AG08396 (cell line): Measurements from ENCODE around the gene CREB1.
A peak's percentile ranks its signal among the peaks of the same experiment; 100 is the strongest.
"Not testable (repeated sequence)": the region's sequence is repeated elsewhere in the genome, so short reads cannot be mapped to it uniquely, and the experiment has no call there.

ENCODE experiments used
- DNase-seq: peaks from one replicate; pipeline ENCODE4 v3.0.0; 2012; ENCODE audit warnings: low spot score, mixed read lengths

Gene CREB1

DNA sequence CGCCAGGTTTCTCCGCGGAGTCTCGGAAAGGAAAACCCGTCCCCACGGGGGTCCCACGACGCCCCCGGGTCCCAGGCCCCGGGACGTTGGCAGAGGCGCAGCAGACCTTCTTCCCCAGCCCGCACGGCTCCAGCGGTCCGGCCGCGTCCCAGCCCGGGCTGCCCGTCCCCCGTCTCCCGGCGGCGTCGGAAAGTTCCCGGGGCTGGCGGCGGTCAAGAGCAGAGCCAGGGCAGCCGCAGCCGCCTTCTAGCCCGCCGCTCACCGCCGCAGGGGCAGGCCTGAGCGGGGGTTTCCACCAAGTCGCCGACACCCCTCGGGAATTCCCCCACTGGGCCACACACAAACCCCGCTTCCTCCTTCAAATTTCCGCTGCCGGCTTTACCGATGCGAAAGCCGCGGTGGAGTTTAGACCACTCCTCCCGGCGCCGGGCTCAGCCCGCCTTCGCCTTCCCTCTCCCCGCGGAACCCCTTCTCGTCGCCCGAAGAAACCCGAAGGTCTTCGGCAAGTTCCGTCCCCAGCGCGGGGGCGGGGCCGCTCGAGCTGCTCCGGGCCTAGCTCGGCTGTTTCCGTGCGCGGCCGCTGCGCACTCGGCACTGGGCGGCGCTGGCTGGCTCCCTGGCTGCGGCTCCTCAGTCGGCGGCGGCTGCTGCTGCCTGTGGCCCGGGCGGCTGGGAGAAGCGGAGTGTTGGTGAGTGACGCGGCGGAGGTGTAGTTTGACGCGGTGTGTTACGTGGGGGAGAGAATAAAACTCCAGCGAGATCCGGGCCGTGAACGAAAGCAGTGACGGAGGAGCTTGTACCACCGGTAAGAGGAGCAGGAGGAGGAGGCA lies at the start of gene CREB1:
CREB1 (plus strand) TSS at position 633 of the 830 bp plus-strand sequence. CDS start 25,674 bp downstream, outside the sequence.
- DNase-seq, result peak; percentile 99

DNA sequence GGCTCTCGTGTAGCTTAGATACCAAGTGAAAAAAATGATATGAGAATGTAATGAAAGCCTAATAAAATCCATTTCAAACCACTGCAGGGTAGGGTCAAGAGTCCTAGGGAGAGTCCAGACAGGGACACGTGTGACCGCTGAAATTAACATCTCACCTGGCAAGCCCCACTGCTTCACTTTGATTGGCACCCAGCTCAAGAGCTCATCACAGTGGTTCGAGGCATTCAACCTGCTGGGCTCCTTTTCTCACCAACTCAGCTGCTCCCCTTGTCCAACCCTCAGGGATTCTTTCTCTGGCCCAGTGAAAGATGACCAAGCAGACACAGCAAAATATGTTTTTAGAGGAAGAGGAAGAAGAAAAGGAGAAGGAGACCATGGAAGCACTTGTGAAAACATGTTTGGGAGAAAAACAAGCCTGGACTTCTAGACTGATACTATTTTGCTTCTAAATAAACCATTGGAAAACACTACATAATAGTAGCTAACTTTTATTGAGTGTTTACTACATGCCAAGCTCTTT lies 49.2 kb upstream of the CREB1 start:
- no peak for DNase-seq

GRCh38 chr2:207481924-207482323 lies 47.8 kb upstream of the CREB1 start:
- DNase-seq, result no peak

DNA sequence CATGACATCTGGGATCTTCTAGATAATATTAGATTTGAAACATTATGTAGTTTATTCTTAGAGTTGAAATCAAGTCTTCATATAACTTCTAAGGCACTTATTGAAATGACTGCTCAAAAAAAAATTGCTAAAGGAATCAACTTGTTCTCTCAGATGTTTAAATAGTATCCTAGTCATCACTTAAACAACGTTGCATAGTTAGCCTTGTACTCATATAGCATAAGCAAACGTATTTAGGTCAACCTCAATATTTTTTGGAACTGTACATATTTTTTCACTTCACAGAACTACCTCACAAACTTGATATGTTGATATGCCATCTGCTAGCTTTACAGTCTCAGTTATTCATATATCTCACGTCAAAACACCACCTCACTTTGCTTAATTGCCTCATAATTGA lies 47.1 kb upstream of the CREB1 start:
- DNase-seq, result no peak

GRCh38 chr2:207483066-207483465 lies 46.7 kb upstream of the CREB1 start:
- DNase-seq, result no peak

DNA sequence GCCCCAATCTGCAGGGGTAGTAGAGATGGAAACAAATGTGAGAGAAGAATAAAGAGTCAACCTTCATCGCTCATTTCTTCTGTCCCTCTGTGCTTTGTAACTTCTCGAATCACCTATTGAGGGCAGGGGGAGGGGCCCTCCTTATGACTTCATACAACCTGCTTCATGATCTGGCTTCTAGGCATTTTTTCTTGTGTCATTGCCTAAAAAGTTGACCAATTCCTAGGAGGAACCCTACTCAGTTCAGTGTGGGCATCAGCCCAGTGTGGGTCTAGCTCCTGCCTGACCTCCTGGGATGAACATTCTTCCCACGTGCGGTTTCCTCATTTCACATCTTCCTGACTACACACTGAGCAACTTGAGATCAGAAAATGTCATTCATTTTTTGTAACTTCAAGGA lies 46.3 kb upstream of the CREB1 start:
- DNase-seq, result no peak

- DNase-seq, result no peak
These were observed 45.0 kb upstream of the CREB1 start for GRCh38 chr2:207484444-207485391.

DNA sequence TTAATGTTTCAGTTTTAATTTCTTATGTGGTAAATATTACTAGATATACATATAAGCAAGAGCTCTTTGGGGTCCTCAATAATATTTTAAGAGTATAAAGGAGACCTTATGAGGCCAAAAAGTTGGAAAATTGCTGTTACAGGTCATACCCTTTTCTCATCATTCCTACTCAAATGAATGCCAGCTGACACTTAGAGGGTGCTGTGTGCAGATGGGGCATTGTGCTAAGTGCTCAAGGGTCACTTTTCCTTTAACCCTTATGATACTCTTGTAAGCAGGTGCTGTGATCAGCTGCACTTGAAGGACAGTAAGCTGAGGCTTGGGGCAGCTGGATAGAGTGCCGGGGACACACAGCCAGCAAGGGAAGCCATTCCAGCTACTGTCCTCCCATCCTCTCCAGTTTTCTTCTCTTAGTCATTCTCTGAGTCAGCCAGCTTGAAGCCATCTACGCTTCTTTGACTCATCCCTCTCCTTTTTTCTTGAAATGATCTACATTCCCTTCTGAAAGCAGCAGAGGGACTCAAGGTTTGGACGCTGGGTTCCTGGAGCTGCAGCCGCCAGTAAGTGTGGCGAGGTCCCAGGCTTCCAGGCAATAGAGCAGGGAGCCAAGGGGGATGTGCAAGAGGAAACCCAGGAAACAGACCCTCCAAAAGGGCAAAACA lies 42.0 kb upstream of the CREB1 start:
- DNase-seq, result peak; percentile 78

- no peak for DNase-seq
These were observed 40.5 kb upstream of the CREB1 start for GRCh38 chr2:207489251-207489650.

DNA sequence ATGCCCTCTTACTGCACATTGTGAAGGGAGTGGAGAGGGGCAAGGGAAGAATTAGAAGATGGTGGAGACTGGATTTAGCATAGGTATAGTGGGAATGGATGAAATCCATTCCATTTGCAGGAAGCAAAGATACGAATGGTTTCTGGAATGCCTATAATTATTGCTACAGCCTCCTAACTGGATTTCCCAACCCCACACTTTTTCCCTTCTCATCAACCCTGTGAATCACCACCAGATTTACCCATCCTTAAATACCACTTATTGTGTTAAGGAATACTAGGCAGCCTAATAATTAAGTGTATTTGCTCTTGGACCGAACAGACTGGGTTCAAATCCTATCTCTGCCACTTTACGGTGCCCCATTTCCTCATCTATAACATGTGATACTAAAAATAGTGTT lies 39.3 kb upstream of the CREB1 start:
- DNase-seq, result no peak

DNA sequence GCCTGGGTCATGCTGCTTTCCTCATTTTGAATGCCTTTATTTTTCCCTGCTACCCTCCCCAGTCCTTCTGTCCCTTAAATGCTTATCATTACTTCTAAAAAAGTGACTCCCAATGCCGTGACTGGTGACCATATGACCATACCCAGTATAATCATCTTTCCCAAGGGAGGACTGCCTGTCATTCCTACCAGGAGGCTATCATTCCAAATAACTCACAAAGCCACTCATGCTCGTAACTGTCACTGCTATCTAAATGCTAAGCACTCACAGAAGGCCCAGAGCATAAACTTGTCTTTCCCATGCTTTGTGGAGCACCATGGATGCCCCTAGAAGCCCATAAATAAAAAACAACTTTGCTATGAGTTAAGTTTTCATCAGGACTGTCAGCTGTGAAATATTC lies 38.7 kb upstream of the CREB1 start:
- no peak for DNase-seq

DNA sequence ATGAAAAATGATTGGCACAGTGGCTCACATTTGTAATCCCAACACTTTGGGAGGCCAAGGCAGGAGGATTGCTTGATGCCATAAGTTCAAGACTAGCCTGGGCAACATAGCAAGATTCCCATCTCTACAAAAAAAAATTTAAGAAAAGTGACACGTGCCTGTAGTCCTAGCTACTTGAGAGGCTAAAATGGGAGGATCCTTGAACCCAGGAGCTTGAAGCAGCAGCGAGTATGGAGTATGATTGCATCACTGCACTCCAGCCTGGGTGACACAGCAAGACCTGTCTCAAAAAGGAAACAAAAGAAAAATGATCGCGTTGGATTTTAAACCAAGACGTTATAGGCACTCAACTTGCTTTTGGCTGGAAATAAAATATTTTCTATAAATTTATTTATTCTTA lies 37.8 kb upstream of the CREB1 start:
- DNase-seq, result no peak

DNA sequence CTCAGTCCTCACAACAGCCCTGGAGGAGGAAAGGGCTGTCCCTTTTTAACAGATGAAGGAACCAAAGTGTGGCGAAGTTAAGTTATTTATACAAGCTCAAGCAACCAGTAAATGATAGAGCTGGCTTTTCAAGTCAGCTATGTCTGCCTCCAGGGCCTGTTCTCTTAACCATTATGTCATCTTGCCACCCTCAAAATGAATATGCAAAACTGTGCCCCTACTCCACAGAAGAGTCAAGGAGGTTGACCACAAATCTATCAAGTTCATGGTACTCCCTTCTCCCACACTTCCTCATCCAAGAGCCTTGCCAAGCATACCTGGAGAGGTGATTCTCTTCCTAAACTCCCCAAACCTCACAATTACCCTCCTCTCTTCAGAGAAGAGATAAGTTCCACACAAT lies 37.3 kb upstream of the CREB1 start:
- DNase-seq, result no peak

DNA sequence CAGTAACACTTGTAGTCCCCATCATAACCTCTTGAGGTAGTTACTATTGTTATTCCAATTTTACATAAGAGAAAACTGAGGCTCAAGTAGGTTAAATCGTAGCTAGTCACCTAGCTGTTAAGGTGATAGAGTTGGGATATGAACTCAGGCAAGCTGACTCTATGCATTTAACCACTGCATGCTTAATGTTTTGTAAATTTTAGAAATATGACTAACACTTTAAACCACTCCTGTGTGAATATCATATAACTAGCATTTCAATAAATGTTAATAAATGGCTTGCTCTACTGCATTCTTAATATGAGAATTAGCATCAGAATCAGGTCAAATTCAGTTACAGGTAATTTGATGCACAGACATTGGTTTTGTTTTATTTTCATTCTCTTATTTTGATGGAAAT lies 35.6 kb upstream of the CREB1 start:
- DNase-seq, result no peak

DNA sequence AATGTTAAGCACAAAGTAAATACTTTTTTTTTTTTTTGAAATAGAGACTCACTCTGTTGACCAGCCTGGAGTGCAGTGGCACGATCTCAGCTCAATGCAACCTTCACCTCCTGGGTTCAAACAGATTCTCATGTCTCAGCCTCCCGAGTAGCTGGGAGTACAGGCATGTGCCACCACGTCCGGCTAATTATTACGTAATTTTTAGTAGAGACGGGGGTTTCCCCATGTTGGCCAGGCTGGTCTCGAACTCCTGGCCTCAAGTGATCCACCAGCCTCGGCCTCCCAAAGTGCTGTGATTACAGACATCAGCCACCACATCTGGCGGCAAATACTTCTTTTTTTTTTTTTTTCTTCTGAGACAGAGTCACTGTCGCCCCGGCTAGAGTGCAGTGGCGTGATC lies 32.8 kb upstream of the CREB1 start:
- not testable (repeated sequence) for DNase-seq

- no peak for DNase-seq
These were observed 32.2 kb upstream of the CREB1 start for GRCh38 chr2:207497596-207497995.

DNA sequence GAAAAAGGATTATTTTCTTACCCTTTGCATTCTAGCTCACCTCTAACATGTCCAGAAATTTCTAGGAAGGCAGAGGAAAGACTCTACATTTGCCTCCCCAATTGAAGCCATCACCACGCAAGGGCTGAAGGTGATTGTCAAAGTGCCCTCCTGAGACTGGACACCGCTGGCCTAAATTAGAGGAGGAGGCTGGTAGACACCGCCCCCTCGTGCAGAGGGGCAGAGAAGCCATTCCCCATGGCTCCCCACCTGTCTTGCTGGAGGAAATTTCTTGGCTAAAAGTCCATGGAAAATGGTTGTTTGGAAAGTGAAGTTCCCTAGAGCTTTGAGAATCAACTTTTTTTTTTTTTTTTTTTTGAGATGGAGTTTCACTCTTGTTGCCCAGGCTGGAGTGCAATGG lies 31.3 kb upstream of the CREB1 start:
- DNase-seq, result no peak

GRCh38 chr2:207499114-207499513 lies 30.6 kb upstream of the CREB1 start:
- no peak for DNase-seq

GRCh38 chr2:207501802-207502576 lies 27.8 kb upstream of the CREB1 start:
- DNase-seq, result no peak

GRCh38 chr2:207502577-207503198 lies 27.1 kb upstream of the CREB1 start:
- DNase-seq, result no peak

DNA sequence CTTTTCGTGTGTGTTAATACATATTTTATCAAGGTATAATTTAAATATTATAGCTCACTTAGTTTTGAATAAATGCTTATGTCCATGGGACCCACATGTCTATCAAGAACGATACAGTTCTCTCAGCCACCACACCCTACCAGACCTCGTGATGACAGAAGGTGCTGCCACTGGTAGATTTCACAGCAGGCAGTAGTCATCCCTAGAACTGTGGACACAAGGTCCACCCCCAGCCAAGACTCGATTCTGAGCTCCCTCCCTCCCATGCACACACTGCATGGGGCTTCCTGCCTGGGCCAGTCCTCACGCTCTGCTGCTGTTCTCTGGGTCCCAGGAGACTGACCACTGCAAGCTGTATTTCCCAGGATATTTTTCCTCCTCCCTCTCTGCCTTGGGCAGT lies 26.5 kb upstream of the CREB1 start:
- no peak for DNase-seq
